A549 (cell line): ENCODE results near the gene CLASP1. TPM values are rescaled to one million over a fixed set of nuclear protein-coding genes. Genes with fewer than 3 reads are reported as not detected.
"Not testable (repeated sequence)": the region's sequence is repeated elsewhere in the genome, so short reads cannot be mapped to it uniquely, and the experiment has no call there.

Experiments
- ATAC-seq, 2 experiments: fragments of 200-7000 bp in 1 of 2; fragments of >200 bp in 1 of 2; cut with Nextera tagmentation in 1 of 2; cut with Tn5 transposase in 1 of 2; 3 replicates each; pipeline versions ENCODE4 v1.8.0 to v1.9.1; 2018 to 2020; ENCODE audit warnings: mild to moderate bottlenecking in 1 of 2, moderate library complexity in 1 of 2
- CTCF ChIA-PET: fragments of 300-600 bp; sonication (Branson Sonifier 250); formaldehyde crosslinking; extraction: SDS; loops from one replicate; lab custom pipeline; 2021; ENCODE audit warnings: antibody characterized with exemption, inconsistent platforms; lab: Yijun Ruan, JAX
- POLR2A ChIA-PET: fragments of 350-600 bp; formaldehyde crosslinking; extraction: SDS; loops from one replicate; lab custom pipeline; 2021; ENCODE audit warnings: antibody characterized with exemption, inconsistent platforms; lab: Yijun Ruan, JAX
- DNase-seq, 2 experiments: peaks; one replicate each; pipeline versions ENCODE4 v3.0.0 to v3.0.0-alpha.2; 2011 to 2016; ENCODE audit warnings: low read depth in 1 of 2, low spot score in 1 of 2
- FAIRE-seq: peaks from 2 replicates; lab custom pipeline; 2011; peaks lifted over from hg19 to GRCh38; lab: Jason Lieb, UNC
- H3K27ac ChIP-seq, 2 experiments: fragments of >200 bp; sonication (Bioruptor Twin); formaldehyde crosslinking; 3 replicates each; pipeline ENCODE4 v1.5.1; 2016 to 2017
- H3K4me1 ChIP-seq: fragments of >200 bp; sonication (Bioruptor Twin); formaldehyde crosslinking; 3 replicates; pipeline ENCODE4 v1.6.1; 2016
- H3K4me2 ChIP-seq: fragments of >200 bp; sonication (Bioruptor Twin); formaldehyde crosslinking; 3 replicates; pipeline ENCODE4 v1.6.1; 2016
- H3K4me3 ChIP-seq: fragments of >200 bp; sonication (Bioruptor Twin); formaldehyde crosslinking; 3 replicates; pipeline ENCODE4 v1.5.1; 2016
- H3K9me3 ChIP-seq: fragments of >200 bp; sonication (Bioruptor Twin); formaldehyde crosslinking; 3 replicates; pipeline ENCODE4 v1.6.1; 2016
- CBX8 ChIP-seq: fragments of 200-600 bp; sonication (generic); IDR thresholded peaks from 2 replicates; pipeline ENCODE4 v1.6.1; 2016
- CHD4 ChIP-seq: fragments of 200-600 bp; sonication (generic); IDR thresholded peaks from 2 replicates; pipeline ENCODE4 v1.6.1; 2016; ENCODE audit warnings: antibody characterized with exemption, mild to moderate bottlenecking, borderline replicate concordance
- EHF ChIP-seq: fragments of 250-450 bp; sonication (Bioruptor Pico); IDR thresholded peaks from 2 replicates; pipeline ENCODE4 v1.5.0; 2020; ENCODE audit warnings: mild to moderate bottlenecking
- FOSL2 ChIP-seq, 2 experiments: fragments of 450-650 bp in 1 of 2; fragments of >200 bp in 1 of 2; sonication (Bioruptor Twin) in 1 of 2; formaldehyde crosslinking; IDR thresholded peaks; 2 replicates each; pipeline versions ENCODE4 v1.5.0 to v1.6.1; 2016 to 2020; ENCODE audit warnings: mild to moderate bottlenecking in 1 of 2, moderate library complexity in 1 of 2
- FOXS1 ChIP-seq: fragments of 250-450 bp; sonication (Bioruptor Pico); IDR thresholded peaks from 2 replicates; pipeline ENCODE4 v1.5.0; 2020; ENCODE audit warnings: mild to moderate bottlenecking, moderate library complexity
- GATA3 ChIP-seq: IDR thresholded peaks from 2 replicates; pipeline ENCODE4 v1.6.1; 2012; ENCODE audit warnings: borderline replicate concordance
- HOXA7 ChIP-seq: fragments of 250-450 bp; sonication (Bioruptor Pico); IDR thresholded peaks from 2 replicates; pipeline ENCODE4 v1.5.0; 2020; ENCODE audit warnings: mild to moderate bottlenecking, moderate library complexity
- JUN ChIP-seq, 2 experiments: fragments of >200 bp; sonication (Bioruptor Twin); formaldehyde crosslinking; IDR thresholded peaks; 2 replicates in 1 of 2; 3 replicates in 1 of 2; pipeline ENCODE4 v1.6.1; 2016 to 2017
- KDM5A ChIP-seq: fragments of 200-600 bp; sonication (generic); IDR thresholded peaks from 2 replicates; pipeline ENCODE4 v1.6.1; 2016; ENCODE audit warnings: antibody characterized with exemption, mild to moderate bottlenecking
- NFE2L2 ChIP-seq: fragments of 150-350 bp; conservative IDR thresholded peaks from 2 replicates; pipeline ENCODE4 v1.6.1; 2014; ENCODE audit warnings: low read length
- NR3C1 ChIP-seq: fragments of >200 bp; sonication (Bioruptor Twin); formaldehyde crosslinking; IDR thresholded peaks from 3 replicates; pipeline ENCODE4 v1.6.1; 2017
- PHF8 ChIP-seq: fragments of 200-600 bp; sonication (generic); IDR thresholded peaks from 2 replicates; pipeline ENCODE4 v1.6.1; 2016; ENCODE audit warnings: low read depth, mild to moderate bottlenecking, antibody characterized with exemption, moderate library complexity, borderline replicate concordance
- RARB ChIP-seq: fragments of 250-450 bp; sonication (Bioruptor Pico); IDR thresholded peaks from 2 replicates; pipeline ENCODE4 v1.8.0; 2021; ENCODE audit warnings: mild to moderate bottlenecking, moderate library complexity
- RCOR1 ChIP-seq: fragments of 150-350 bp; IDR thresholded peaks from 2 replicates; pipeline ENCODE4 v1.6.1; 2014; ENCODE audit warnings: antibody characterized with exemption, low read length, low read depth
- RNF2 ChIP-seq: fragments of 200-600 bp; sonication (generic); IDR thresholded peaks from 2 replicates; pipeline ENCODE4 v1.6.1; 2016; ENCODE audit warnings: low read depth, mild to moderate bottlenecking, antibody characterized with exemption, moderate library complexity, borderline replicate concordance
- SREBF2 ChIP-seq: fragments of 450-650 bp; IDR thresholded peaks from 2 replicates; pipeline ENCODE4 v1.6.1; 2014; ENCODE audit warnings: mild to moderate bottlenecking, moderate library complexity
- TP53 ChIP-seq: fragments of 250-450 bp; sonication (Bioruptor Pico); IDR thresholded peaks from 2 replicates; pipeline ENCODE4 v1.5.0; 2021; ENCODE audit warnings: mild to moderate bottlenecking, moderate library complexity
- ZC3H11A ChIP-seq: fragments of 450-650 bp; IDR thresholded peaks from 2 replicates; pipeline ENCODE4 v1.6.1; 2014; ENCODE audit warnings: antibody characterized with exemption, mild to moderate bottlenecking
- ZFP36 ChIP-seq: fragments of 450-650 bp; IDR thresholded peaks from 2 replicates; pipeline ENCODE4 v1.6.1; 2014; ENCODE audit warnings: borderline replicate concordance; ENCODE audit not compliant: partially characterized antibody
- ZNF302 ChIP-seq: fragments of 250-450 bp; sonication (Bioruptor Pico); IDR thresholded peaks from 2 replicates; pipeline ENCODE4 v1.9.0; 2021; ENCODE audit warnings: inconsistent platforms, mild to moderate bottlenecking, moderate library complexity
- ZSCAN20 ChIP-seq: fragments of 250-450 bp; sonication (Bioruptor Pico); IDR thresholded peaks from 2 replicates; pipeline ENCODE4 v1.8.0; 2022; ENCODE audit warnings: mild to moderate bottlenecking, moderate library complexity
- WGBS: methylation state at CpG from one replicate; pipeline ENCODE4 v1.1.6; 2017; ENCODE audit errors: missing lambda C conversion rate; 5-methylcytosine and 5-hydroxymethylcytosine counted together
- polyA plus RNA-seq, 4 experiments: library from polyadenylated mRNA; depleted of rRNA in 3 of 4; stranded (reverse); fragments of >200 nt; fragmentation: RNase III in 1 of 4; extraction: RNeasy Plus Mini Kit Qiagen cat#74134 plus additional on column Dnase treatment in 1 of 4; gene quantifications; 2 replicates in 3 of 4; 3 replicates in 1 of 4; pipeline ENCODE4 v1.2.3, GENCODE V29; 2011 to 2017
- TF ChIP-seq, protein P1 (sequence below): fragments of 250-450 bp; sonication (Bioruptor Pico); IDR thresholded peaks from 2 replicates; pipeline ENCODE4 v1.5.0; 2020; ENCODE audit warnings: low read depth, mild to moderate bottlenecking, moderate library complexity

CLASP1 gene
- polyA plus RNA-seq, 2 of the 4 experiments (the other 2 are of a cell fraction), result 11.7 to 15.8 TPM

DNA sequence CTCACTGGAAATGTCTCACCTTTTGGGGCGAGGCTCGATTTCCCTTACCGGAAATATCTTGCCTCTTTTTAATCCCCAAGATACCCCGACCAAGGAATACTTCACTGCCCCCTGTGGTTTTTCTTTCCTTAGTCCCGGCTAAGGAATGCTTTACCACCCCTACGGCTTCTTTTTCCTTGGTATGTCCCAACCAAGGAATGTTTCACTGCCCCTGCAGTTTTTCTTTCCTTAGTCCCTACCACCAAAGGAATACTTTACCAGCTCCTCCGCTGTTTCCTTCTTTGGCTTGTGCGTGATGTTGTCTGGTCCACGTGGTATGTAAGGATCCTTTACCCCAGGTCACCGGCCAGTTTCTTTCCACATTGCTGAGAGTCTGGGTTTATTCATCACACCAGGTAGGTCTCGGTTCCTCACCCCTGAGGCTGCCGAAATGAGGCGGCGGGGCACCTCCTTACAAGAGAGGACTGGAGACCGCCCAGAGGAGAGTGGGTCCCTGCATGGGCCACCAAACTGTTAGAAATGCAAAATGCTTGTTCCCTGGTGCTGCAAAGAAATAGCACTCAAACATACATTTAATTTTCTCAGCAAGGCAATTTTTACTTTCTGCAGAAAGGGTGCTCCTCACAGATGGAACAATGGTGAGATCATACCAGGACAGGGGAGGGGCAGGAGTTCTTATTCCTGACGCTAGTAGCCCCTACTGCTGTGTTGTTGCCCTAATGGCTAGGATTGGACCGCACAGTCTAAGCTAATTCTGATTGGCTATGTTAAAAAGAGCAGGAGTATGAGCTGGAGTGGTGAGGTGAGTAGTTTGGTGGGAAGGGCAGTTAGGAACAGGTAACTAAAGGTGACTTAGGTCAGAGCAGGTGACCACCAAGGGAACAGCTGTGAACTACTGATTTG is 33.4 kb upstream of the CLASP1 start:
- H3K4me3 ChIP-seq, result no peak overlapping the region
- DNase-seq, result no peak
- TF ChIP-seq ZNF302 (CRISPR knock-in tag) (no peak), RARB (CRISPR knock-in tag) (no peak), ZSCAN20 (CRISPR knock-in tag) (no peak), PHF8 (no peak), GATA3 (no peak), EHF (CRISPR knock-in tag) (no peak), ZFP36 (no peak), TP53 (CRISPR knock-in tag) (no peak)
- ATAC-seq, result no peak
- CTCF ChIA-PET, result no interaction called here
- H3K4me1 ChIP-seq, result no peaks in the 10 kb centered on the region
- peaks cover 39% of the 10 kb centered on the region for H3K9me3 ChIP-seq
- no peak overlapping the region for H3K27ac ChIP-seq
- no peak overlapping the region for H3K4me2 ChIP-seq
- no peak for FAIRE-seq
- POLR2A ChIA-PET, result no interaction called here
- WGBS, result 59% methylated on average over 17 of the region's 17 CpGs

GRCh38 chr2:121677855-121678254 is 28.6 kb upstream of the CLASP1 start:
- H3K27ac ChIP-seq, result no peak overlapping the region
- TF ChIP-seq, protein P1, sequence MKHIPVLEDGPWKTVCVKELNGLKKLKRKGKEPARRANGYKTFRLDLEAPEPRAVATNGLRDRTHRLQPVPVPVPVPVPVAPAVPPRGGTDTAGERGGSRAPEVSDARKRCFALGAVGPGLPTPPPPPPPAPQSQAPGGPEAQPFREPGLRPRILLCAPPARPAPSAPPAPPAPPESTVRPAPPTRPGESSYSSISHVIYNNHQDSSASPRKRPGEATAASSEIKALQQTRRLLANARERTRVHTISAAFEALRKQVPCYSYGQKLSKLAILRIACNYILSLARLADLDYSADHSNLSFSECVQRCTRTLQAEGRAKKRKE (CRISPR knock-in tag), result no peak
- TF ChIP-seq JUN (IDR thresholded peaks at IDR 0.05) (no peak), HOXA7 (no peak), SREBF2 (no peak), RCOR1 (no peak), CBX8 (no peak), KDM5A (no peak), NR3C1 (no peak), FOSL2 (IDR thresholded peaks at IDR 0.05) (no peak), FOSL2 (CRISPR knock-in tag; IDR thresholded peaks at IDR 0.05) (no peak), CHD4 (no peak), RNF2 (no peak), FOXS1 (CRISPR knock-in tag) (no peak), NFE2L2 (no peak), ZC3H11A (no peak), ZSCAN20 (CRISPR knock-in tag) (no peak)
- DNase-seq (no peak), ATAC-seq (no peak), FAIRE-seq (no peak)
- no peaks in the 10 kb centered on the region for H3K4me1 ChIP-seq
- POLR2A ChIA-PET, result no interaction called here
- CTCF ChIA-PET, result interaction anchor here (0.9 kb wide), 2 partner anchors 12 to 18 kb away, joined by 3 to 4 read pairs; no protein-coding TSS in a partner anchor
- peaks cover 67% of the 10 kb centered on the region for H3K9me3 ChIP-seq
- no peak overlapping the region for H3K4me3 ChIP-seq
- no peak overlapping the region for H3K4me2 ChIP-seq

- H3K4me1 ChIP-seq, H3K4me3 ChIP-seq, H3K27ac ChIP-seq, DNase-seq, FAIRE-seq, H3K4me2 ChIP-seq, ATAC-seq, POLR2A ChIA-PET: not testable (repeated sequence)
- WGBS, result 87% methylated on average over 1 of the region's 1 CpG
- H3K9me3 ChIP-seq, result peaks cover 82% of the 10 kb centered on the region
- CTCF ChIA-PET, result interaction anchor here (1.3 kb wide), 2 partner anchors 28 to 42 kb away, joined by 3 read pairs; no protein-coding TSS in a partner anchor
Observed at GRCh38 chr2:121671621-121672020, 22.4 kb upstream of the CLASP1 start.
